Measurements from ENCODE around the gene MICU1. TPM values are rescaled to one million over a fixed set of nuclear protein-coding genes. Genes with fewer than 3 reads are reported as not detected.
A peak's percentile ranks its signal among the peaks of the same experiment; 100 is the strongest.

Gene MICU1
- total RNA-seq, 1 donor from 2014 or later: 28.7 TPM

- Histone ChIP-seq H3K9me3 (ENCODE audit: insufficient read depth, low read depth, low read length) (no peaks in the 10 kb centered on the region), H3K27me3 (ENCODE audit: insufficient read depth, low read length) (no peaks in the 10 kb centered on the region), H3K27ac (ENCODE audit: low read depth, low read length) (no peak overlapping the region), H4K20me1 (ENCODE audit: insufficient read depth, low read length) (no peaks in the 10 kb centered on the region), H2AFZ (ENCODE audit: low read depth, low read length) (no peak overlapping the region), H3K36me3 (ENCODE audit: insufficient read depth, low read length) (peaks cover 2% of the 10 kb centered on the region), H3K4me2 (ENCODE audit: low read length) (no peak overlapping the region), H3K79me2 (ENCODE audit: insufficient read depth, low read length) (no peaks in the 10 kb centered on the region), H3K4me1 (ENCODE audit: insufficient read depth, low read length) (no peaks in the 10 kb centered on the region), H3K9ac (ENCODE audit: low read length) (no peak overlapping the region), H3K4me3 (ENCODE audit: insufficient read depth, low read depth, low read length) (no peak overlapping the region)
- H3K36me3 Mint-ChIP-seq (ENCODE audit: low read depth, unreplicated experiment): peaks cover 20% of the 10 kb centered on the region
- H3K4me3 Mint-ChIP-seq (ENCODE audit: unreplicated experiment): no peak overlapping the region
- H3K27me3 Mint-ChIP-seq (ENCODE audit: low read depth, unreplicated experiment): no peaks in the 10 kb centered on the region
- FAIRE-seq (no peak), DNase-seq (ENCODE audit: low read depth) (no peak)
- no peak overlapping the region for H3K27ac Mint-ChIP-seq (ENCODE audit: unreplicated experiment)
- no peaks in the 10 kb centered on the region for H3K4me1 Mint-ChIP-seq (ENCODE audit: low read depth, unreplicated experiment)
- H3K9me3 Mint-ChIP-seq (ENCODE audit: unreplicated experiment): peaks cover 3% of the 10 kb centered on the region
- TF ChIP-seq EZH2 (IDR thresholded peaks at IDR 0.05; ENCODE audit: insufficient read depth, low read length) (no peak), CTCF (IDR thresholded peaks at IDR 0.05; ENCODE audit: insufficient read depth, low read depth, low read length) (no peak)
Measured at GRCh38 chr10:72423426-72423825, 202.5 kb downstream of the MICU1 start.

- H3K4me1 ChIP-seq (ENCODE audit: insufficient read depth, low read length): no peaks in the 10 kb centered on the region
- peaks cover 2% of the 10 kb centered on the region for H3K36me3 ChIP-seq (ENCODE audit: insufficient read depth, low read length)
- DNase-seq (ENCODE audit: low read depth) (no peak), FAIRE-seq (no peak)
- no peak overlapping the region for H3K9ac ChIP-seq (ENCODE audit: low read length)
- Mint-ChIP-seq H3K36me3 (ENCODE audit: low read depth, unreplicated experiment) (peaks cover 24% of the 10 kb centered on the region), H3K27me3 (ENCODE audit: low read depth, unreplicated experiment) (no peaks in the 10 kb centered on the region), H3K27ac (ENCODE audit: unreplicated experiment) (peak overlapping the region; percentile 9), H3K9me3 (ENCODE audit: unreplicated experiment) (peaks cover 3% of the 10 kb centered on the region), H3K4me3 (ENCODE audit: unreplicated experiment) (no peak overlapping the region), H3K4me1 (ENCODE audit: low read depth, unreplicated experiment) (peaks cover 4% of the 10 kb centered on the region)
- H3K9me3 ChIP-seq (ENCODE audit: insufficient read depth, low read depth, low read length): no peaks in the 10 kb centered on the region
- no peak overlapping the region for H3K4me2 ChIP-seq (ENCODE audit: low read length)
- no peak overlapping the region for H3K4me3 ChIP-seq (ENCODE audit: insufficient read depth, low read depth, low read length)
- H3K27me3 ChIP-seq (ENCODE audit: insufficient read depth, low read length): no peaks in the 10 kb centered on the region
- no peak for TF ChIP-seq EZH2 (IDR thresholded peaks at IDR 0.05; ENCODE audit: insufficient read depth, low read length)
- H2AFZ ChIP-seq (ENCODE audit: low read depth, low read length): no peak overlapping the region
- no peaks in the 10 kb centered on the region for H3K79me2 ChIP-seq (ENCODE audit: insufficient read depth, low read length)
- H3K27ac ChIP-seq (ENCODE audit: low read depth, low read length): no peak overlapping the region
- no peaks in the 10 kb centered on the region for H4K20me1 ChIP-seq (ENCODE audit: insufficient read depth, low read length)
Measured at GRCh38 chr10:72421885-72422540, 203.9 kb downstream of the MICU1 start.

GRCh38 chr10:72419241-72419640, 206.6 kb downstream of the MICU1 start:
- H3K27ac Mint-ChIP-seq (ENCODE audit: unreplicated experiment): no peak overlapping the region
- H3K9me3 Mint-ChIP-seq (ENCODE audit: unreplicated experiment): peaks cover 3% of the 10 kb centered on the region
- DNase-seq (ENCODE audit: low read depth) (no peak), FAIRE-seq (no peak)
- Histone ChIP-seq H3K36me3 (ENCODE audit: insufficient read depth, low read length) (peaks cover 2% of the 10 kb centered on the region), H3K4me2 (ENCODE audit: low read length) (no peak overlapping the region), H3K27me3 (ENCODE audit: insufficient read depth, low read length) (no peaks in the 10 kb centered on the region), H3K9me3 (ENCODE audit: insufficient read depth, low read depth, low read length) (no peaks in the 10 kb centered on the region), H3K4me3 (ENCODE audit: insufficient read depth, low read depth, low read length) (no peak overlapping the region), H4K20me1 (ENCODE audit: insufficient read depth, low read length) (no peaks in the 10 kb centered on the region), H3K27ac (ENCODE audit: low read depth, low read length) (no peak overlapping the region), H2AFZ (ENCODE audit: low read depth, low read length) (no peak overlapping the region), H3K9ac (ENCODE audit: low read length) (no peak overlapping the region), H3K4me1 (ENCODE audit: insufficient read depth, low read length) (no peaks in the 10 kb centered on the region), H3K79me2 (ENCODE audit: insufficient read depth, low read length) (no peaks in the 10 kb centered on the region)
- no peak for TF ChIP-seq CTCF (IDR thresholded peaks at IDR 0.05; ENCODE audit: insufficient read depth, low read depth, low read length)
- no peak for TF ChIP-seq EZH2 (IDR thresholded peaks at IDR 0.05; ENCODE audit: insufficient read depth, low read length)
- H3K27me3 Mint-ChIP-seq (ENCODE audit: low read depth, unreplicated experiment): no peaks in the 10 kb centered on the region
- no peak overlapping the region for H3K4me3 Mint-ChIP-seq (ENCODE audit: unreplicated experiment)
- H3K36me3 Mint-ChIP-seq (ENCODE audit: low read depth, unreplicated experiment): peaks cover 30% of the 10 kb centered on the region
- peaks cover 4% of the 10 kb centered on the region for H3K4me1 Mint-ChIP-seq (ENCODE audit: low read depth, unreplicated experiment)

All from astrocyte (in vitro differentiated cells and primary cell).